Stimulated activated CD8-positive, alpha-beta memory T cell treated with anti-CD3 and anti-CD28 coated beads, Interleukin-12 subunit alpha, Interleukin-12 subunit beta, amount 100 ng/mL, for 1 hour (primary cell): ENCODE data around the gene CD109.
"Not testable (repeated sequence)": the region's sequence is repeated elsewhere in the genome, so short reads cannot be mapped to it uniquely, and the experiment has no call there.

Experiments
- DNase-seq: peaks from one replicate; pipeline ENCODE4 v3.0.0-alpha.2; 2020; ENCODE audit warnings: low read depth

The CD109 gene

DNA sequence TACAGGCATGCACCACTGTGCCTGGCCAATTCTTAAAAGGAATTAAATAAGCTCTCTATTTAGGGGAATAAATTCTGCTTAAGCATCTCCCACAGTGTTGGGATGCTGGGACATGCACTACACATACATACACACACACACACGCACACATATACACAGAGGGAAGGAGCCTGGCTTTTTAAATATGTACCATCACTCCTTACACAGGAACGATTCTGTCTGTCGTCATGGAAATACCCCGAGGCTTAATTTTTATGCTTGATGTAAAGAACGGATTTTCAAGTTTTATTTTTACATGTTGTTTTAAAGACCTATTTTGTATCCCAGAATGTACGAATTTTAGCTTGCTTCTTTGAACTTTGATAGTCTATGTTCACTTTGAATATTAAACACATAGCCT is 95.3 kb downstream of the CD109 start:
- no peak for DNase-seq

DNA sequence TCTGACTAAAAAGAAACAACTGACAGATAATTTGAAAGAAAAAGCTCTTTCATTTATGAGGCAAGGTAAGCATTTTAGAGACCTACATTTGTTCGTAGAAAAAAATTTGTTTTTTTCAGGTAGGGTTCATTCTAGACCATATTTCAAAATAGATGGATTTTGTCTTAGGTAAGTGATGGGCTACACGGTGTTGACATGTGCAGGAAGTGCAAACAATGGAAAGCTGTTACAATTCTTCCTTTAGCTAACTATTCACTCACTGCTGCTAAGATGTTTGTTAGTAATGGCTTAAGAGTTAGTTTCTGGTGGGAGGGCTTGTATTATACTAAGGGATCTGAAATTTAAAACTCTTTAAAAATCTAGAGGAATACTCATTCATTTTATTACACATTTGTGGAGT is 96.7 kb downstream of the CD109 start:
- no peak for DNase-seq

DNA sequence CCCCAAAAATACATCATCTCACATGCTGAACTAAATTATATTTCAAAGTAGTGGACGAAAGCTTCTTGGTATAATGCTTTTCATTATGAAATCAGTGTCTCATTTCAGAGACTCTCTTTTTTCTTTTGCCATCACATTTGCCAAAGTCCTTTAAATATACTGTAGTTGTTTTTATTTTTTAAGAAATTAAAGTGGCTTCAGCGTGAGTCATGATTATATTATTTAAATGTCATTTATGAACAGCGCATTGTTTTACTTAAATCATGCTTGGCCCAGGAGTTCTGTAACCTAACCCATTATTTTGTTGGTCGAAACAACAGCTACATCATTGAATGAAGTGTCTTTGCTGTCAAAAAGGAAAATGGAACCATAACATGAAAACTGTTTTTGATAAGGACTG is 100.9 kb downstream of the CD109 start:
- no peak for DNase-seq

DNA sequence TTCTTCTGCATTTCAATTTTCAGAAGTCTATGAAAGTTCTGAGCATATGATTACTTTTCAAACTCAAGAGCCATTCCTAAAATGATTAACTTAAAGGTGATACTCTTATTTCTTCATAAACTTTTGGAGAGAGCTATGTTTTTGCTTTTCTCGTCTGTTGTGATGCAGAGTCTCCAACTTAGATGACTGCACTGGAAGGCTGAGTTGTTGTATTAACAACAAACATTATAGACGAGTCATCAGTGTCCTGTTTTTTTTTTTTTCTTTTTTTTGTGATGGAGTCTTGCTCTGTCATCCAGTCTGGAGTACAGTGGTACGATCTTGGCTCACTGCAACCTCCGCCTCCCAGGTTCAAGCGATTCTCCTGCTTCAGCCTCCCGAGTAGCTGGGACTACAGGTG is 101.9 kb downstream of the CD109 start:
- no peak for DNase-seq

DNA sequence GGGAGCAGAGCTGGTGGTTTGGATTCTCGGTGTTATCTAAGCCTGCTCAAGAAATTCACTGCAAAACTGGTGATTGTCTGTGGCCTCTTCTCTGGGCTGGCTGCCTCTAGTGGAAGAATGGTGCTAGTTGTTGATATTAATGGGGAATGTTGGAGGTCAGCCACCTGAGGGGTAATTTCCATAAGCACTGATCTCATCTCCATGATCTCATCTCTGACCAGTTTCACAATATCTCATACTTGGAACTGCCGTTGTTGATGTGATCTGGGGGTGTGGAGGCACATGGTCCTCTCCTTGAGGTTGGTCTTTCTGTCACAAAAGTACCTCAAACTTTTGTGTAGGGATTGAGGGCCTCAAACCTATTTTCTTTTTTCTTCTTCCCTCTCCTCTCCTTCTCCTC is 102.6 kb downstream of the CD109 start:
- no peak for DNase-seq

DNA sequence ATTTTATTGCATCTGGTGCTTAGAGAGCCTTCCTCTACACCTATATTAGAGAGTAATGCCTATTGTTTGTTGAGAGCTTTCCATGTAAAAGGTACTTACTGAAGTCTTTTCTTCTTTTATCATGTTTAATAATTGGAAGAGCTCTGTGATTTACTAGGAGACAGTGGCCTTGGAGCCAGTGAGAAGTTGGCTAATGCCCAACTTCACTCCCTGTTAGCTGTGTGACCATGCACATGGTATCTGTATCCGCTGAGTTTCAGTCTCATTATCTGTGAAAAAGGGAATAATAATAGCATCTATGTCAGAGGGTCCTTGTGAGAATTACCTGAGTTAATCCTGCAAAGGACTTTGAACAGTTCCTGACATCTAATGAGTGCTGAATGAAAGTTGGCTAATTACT is 105.0 kb downstream of the CD109 start:
- no peak for DNase-seq

DNA sequence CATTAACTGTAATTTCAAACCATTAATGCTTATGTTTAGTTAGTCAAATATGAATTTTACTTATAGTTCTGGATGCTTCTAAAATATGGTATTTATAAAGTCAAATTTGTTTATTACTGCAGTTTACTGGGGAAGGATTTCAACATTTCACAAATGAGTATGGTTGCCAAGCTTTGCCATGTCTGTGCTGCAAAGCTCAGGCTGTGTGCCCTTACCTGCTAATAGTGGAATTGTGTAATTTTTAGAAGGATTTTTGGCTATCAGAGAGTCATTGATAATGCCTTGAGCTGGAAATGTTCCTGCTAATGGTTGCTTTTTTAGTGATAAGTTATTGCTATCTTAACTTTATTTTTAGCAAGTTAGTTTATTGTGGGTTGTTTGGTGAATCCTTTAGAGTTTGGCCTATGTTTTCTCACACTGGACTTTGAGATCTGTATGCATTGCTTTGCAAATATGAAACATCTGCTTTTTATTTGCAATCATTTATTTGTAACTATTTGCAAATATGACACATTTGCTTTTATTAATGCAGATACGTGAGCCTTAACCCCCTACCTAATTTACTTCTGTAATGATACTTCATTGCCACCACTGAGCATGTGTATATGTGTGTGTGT is 105.8 kb downstream of the CD109 start:
- no peak for DNase-seq

DNA sequence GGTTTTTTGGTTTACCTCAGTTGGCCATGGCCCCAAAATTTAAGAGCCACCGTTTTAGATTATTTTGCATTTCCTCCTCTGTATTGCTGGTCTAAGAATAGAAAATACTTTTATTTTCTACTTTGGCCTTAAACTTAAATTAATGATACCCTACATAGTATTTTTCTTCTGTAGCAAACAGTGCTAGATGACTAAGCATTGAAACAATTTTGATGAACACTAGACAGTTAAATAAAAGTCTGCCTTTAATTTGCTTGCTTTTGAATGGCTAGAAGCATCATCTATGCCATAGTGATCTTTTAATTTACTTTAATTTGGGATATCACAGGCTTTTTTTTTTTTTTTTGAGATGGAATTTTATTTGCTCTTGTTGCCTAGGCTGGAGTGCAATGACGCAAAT is 106.4 kb downstream of the CD109 start:
- no peak for DNase-seq

DNA sequence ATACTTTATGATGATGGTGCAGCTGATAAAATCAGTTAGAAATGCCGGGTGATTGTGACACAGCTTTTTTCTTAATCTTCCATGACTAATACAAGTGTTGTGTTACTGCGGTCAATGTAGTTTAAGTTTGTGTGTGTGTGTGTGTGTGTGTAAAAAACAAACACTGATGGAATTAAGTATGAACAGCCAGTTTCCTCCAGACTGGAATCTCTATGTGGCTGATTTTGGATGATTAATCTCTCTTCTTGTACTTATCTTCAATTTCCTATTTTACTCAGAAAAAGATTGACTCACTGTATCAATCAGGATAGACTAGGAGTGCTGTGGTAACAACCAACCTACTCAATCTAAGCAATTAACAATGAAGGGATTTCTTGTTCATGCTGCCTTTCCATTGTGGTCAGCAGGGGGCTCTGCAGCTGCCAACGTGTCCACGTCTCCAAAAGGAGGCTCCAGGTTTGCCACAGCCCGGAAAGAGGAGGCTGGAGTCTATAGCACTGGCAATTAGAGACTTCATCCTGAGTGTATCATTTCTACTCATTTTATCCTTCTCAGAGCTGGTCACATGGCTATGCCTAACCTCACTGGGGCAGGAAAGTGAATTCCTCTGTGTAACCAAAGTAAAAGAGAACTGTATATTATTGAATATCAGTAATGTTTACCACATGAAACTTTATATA is 107.7 kb downstream of the CD109 start:
- no peak for DNase-seq

DNA sequence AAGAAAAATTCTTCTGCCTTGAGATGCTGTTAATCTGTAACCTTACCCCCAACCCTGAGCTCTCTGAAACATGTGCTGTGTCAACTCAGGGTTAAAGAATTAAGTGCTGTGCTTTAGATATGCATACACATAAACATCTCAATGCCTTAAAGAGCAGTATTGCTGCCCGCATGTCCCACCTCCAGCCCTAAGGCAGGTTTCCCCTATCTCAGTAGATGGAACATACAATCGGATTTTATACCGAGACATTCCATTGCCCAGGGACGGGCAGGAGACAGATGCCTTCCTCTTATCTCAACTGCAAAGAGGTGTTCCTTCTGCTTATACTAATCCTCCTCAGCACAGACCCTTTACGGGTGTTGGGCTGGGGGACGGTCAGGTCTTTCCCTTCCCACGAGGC is 109.2 kb downstream of the CD109 start:
- not testable (repeated sequence) for DNase-seq

DNA sequence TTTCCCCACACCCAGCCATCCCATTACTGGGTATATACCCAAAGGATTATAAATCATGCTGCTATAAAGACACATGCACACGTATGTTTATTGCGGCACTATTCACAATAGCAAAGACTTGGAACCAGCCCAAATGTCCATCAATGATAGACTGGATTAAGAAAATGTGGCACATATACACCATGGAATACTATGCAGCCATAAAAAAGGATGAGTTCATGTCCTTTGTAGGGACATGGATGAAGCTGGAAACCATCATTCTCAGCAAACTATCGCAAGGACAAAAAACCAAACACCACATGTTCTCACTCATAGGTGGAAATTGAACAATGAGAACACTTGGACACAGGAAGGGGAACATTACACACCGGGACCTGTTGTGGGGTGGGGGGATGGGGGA is 110.0 kb downstream of the CD109 start:
- not testable (repeated sequence) for DNase-seq

DNA sequence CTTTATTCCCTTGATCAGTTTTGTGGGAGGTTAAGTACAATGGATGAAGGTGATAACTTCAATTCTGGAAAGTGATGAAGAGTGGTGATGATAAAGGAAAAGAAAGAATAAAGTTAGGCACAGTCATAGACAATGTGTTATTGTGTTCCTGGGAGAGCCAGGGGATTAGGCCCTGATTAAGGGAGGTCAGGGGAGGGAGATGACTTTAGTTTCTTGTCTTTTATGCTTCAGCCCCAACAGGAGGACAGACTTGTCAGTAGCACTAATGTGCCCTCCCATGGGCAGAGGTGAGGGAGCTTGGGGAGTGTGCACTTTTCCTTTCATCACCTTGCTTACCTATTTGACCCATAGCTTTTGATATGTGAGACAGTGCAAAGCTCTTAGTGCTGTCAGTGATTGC is 115.7 kb downstream of the CD109 start:
- DNase-seq: no peak

DNA sequence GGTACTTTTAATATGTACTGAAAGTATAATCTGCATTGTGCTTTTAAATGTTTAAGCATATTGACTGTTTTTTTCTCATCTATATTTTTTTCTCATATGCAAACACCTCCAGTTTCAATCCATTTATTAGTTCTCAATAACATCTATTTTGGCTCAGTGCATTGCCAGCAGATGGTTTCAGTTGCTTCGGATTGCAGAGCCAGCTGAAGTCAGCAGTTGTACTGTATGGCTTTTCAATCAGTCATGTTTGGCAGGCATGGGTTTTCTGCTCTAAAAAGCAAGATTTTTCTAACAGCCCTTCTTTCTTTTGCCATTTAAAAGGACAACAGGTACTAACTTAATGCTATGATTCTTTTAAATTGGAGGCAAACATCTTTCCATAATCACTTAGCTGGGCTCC is 121.2 kb downstream of the CD109 start:
- DNase-seq: no peak

DNA sequence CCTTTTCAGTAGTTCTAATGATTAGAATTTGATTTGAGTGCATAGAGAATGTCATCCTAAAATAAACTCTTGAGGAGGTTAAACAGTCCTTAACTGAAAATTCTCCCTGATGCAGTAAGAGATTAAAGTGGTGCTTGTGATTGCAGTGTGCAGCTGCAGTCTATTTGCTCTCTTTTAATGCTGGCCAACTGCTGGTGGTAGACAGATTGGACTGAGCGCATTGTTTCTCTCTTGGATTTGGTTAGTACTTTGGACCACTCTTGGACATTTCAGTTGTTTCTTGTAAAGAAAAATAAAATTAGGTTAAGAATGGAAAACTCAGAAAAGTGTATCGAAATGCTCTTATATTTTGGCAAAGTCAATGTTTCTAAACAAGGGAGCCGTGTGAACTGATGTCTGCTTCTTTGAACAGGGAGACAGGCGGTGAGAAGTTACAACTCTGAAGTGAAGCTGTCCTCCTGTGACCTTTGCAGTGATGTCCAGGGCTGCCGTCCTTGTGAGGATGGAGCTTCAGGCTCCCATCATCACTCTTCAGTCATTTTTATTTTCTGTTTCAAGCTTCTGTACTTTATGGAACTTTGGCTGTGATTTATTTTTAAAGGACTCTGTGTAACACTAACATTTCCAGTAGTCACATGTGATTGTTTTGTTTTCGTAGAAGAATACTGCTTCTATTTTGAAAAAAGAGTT is 127.2 kb downstream of the CD109 start:
- no peak for DNase-seq

DNA sequence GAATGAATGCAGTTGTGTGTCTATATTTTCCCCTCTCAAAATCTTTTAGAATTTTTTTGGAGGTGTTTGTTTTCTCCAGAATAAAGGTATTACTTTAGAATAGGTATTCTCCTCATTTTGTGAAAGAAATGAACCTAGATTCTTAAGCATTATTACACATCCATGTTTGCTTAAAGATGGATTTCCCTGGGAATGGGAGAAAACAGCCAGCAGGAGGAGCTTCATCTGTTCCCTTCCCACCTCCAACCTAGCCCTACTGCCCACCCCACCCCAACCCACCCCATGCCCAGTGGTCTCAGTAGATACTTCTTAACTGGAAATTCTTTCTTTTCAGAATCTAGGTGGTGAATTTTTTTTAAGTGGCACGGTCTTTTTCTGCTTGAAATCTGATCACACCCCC is 127.8 kb downstream of the CD109 start:
- DNase-seq: no peak

DNA sequence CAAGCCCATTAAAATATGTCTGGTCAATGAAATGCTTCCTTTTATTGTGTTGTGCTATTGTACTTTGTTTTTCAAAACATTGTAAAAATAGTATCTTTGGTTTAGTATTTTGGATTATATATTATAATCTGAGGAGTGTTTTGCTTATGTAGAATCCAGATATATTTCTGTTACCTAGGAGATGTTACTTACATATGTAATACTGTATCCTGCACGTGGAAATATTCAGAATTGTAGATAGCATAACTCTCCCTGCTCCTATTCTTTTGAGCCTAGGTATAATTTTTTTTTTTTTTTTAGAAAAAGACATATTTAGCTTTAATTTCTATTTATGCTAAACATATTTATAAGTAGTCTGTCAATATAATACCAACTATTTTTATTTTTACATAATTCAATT is 130.6 kb downstream of the CD109 start:
- no peak for DNase-seq

DNA sequence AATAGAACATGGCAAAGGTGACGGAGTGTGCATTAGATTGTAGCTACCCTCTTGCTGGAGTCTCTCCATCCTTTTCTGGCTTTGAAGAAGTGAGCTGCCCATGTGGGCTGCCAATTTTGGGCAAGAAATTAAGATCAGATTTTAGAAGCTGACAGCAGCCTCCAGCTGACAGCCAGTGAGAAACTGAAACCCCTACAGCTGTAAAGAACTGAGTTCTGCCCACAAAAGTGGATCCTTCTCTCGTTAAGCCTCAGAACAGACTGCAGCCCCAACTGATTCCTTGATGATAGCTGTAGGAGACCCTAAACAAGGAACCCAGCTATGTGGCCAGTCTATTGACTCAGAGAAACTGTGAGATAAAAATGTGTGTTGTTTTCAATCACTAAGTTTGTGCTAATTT is 134.1 kb downstream of the CD109 start:
- DNase-seq: no peak

DNA sequence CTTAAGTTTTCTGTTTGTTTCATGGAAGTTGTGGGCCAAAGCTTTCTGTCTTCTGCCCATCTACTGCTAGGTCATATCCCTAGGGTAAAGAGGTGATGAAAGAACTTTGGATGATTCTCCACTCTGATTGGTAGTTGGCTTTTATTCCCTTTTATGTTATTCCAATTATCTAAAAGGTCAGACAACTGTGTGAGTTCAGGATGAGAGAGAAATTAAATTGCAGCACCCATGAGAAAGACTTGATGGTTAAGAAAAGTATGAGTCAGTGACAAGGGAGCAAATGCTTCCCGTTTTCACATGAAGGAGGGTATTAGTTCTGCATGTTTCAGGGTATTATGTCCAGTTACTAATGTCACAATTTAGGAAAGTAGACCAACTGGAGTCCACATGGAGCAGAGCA is 136.3 kb downstream of the CD109 start:
- no peak for DNase-seq

DNA sequence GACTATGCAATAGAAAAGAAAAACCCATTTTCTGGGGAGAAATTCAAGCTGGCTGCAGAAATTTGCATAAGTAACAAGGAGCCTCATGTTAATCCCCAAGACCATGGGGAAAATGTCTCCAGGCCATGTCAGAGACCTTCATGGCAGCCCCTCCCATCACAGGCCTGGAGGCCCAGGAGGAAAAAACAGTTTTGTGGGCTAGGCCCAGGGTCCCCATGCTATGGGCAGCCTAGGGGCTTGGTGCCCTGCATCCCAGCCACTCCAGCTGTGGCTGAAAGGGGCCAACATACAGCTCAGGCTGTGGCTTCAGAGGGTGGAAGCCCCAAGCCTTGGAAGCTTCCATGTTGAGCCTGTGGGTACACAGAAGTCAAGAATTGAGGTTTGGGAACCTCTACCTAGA is 148.7 kb downstream of the CD109 start:
- DNase-seq: not testable (repeated sequence)

DNA sequence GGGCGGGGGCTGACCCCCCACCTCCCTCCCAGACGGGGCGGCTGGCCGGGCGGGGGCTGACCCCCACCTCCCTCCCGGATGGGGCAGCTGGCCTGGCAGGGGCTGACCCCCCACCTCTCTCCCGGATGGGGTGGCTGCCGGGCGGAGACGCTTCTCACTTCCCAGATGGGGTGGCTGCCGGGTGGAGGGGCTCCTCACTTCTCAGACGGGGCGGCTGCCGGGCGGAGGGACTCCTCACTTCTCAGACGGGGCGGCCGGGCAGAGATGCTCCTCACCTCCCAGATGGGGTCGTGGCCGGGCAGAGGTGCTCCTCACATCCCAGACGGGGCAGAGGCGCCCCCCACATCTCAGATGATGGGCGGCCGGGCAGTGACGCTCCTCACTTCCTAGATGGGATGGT is 155.0 kb downstream of the CD109 start:
- not testable (repeated sequence) for DNase-seq

DNA sequence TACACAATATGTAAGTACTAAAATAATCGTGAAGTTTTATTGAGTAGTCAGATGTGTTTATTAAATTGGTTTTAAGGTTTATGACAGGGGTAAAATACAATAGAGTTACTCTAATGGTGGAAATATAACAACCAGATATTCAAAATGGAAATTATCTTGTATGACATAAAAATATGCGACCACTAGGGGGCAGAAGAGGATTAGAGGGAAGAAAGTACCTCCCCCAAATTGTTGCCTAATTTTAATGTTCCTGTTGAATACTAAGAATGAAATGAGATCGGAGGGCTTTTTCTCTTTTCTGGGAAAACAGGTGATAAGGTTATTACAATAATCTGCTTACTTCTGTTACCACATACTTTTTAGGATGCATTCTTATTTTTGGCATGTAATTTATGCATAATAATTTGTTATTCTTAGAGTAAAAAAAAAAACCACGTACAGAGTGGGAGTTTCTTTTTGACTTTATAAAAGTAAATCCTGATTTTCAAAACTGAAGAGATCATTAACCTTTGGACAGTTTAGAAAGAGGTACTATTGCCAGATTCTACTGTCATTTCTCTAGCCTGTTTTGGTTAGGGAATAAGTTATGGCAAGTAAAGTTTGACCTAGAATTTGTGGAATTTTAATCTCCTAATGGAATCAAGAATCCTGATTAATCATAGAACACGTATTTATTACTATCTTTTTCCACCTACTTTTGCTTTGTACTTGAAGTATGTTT is 159.2 kb downstream of the CD109 start:
- no peak for DNase-seq

DNA sequence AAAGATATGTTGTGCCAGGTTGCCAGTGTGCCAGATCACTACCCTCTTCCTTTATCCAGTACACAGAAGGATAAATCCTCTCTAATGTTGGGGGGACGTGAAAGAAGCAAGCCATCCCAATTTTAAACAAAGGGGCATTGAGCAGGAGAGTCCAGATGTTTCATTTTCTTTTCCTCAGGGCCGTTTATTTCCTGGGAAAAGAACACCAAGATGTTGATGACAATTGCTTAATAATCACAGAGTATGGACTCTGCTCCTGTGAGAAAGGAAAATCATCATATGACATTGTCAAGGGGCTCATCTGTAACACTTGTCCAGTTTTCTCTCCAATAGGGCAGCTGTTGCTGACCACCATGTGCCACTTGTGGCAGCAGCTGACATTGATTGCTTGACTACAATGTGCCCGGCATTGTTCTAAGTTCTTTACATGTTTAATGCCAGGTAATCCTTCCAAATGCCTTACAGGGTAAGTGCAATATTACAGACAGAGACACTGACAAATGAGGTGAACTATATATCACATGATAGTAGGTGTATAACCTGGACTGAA is 161.4 kb downstream of the CD109 start:
- no peak for DNase-seq

DNA sequence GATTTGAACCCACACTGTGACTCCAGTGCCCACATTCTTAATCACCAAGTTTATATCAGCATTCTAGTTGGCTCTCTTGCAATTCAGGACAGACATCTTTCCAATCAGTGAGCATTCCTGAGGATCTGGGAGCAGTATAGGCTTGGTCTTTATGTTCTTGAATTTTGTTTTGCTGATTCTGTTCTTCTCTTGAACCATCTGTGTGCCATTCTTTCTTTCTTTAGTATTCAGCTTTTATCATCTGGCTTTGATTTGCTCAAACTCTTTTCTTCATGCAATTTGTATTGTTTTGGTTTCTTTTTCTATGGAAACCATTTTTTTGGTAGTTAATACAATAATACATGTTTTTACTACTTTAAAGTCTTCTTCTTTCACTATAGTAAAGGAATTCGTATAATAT is 162.4 kb downstream of the CD109 start:
- no peak for DNase-seq
